GM12875 (cell line): ENCODE results near the gene AGO1.
"Not testable (repeated sequence)": the region's sequence is repeated elsewhere in the genome, so short reads cannot be mapped to it uniquely, and the experiment has no call there.

Experiments
- H3K4me3 ChIP-seq: one replicate; pipeline ENCODE4 v1.5.1; 2011; ENCODE audit warnings: low read depth, low read length, control low read depth
- TF ChIP-seq, protein P1 (sequence below): IDR thresholded peaks from 2 replicates; pipeline ENCODE4 v1.5.1; 2011; ENCODE audit warnings: low read depth, mild to moderate bottlenecking, control low read depth, inconsistent platforms, low read length, moderate library complexity, borderline replicate concordance; ENCODE audit not compliant: insufficient read depth

AGO1 gene

DNA sequence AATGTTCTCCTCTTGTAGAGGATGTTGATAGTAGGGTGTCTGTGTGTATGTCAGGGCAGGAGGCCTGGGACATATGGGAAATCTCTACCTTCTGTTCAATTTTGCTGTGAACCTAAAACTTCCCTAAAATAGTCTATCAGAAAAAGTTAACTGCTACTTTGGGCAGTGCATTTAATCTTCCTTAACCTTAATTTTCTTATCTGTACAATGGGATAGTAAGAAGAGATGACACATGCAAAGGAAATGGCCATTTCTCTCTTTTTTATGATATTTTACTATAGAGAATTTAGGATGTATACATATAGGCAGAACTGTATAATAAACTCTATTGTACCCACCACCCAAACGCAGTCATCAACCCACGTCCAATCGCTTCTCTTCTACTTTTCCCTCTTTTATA, 56.5 kb downstream of the AGO1 start:
- TF ChIP-seq, protein P1, sequence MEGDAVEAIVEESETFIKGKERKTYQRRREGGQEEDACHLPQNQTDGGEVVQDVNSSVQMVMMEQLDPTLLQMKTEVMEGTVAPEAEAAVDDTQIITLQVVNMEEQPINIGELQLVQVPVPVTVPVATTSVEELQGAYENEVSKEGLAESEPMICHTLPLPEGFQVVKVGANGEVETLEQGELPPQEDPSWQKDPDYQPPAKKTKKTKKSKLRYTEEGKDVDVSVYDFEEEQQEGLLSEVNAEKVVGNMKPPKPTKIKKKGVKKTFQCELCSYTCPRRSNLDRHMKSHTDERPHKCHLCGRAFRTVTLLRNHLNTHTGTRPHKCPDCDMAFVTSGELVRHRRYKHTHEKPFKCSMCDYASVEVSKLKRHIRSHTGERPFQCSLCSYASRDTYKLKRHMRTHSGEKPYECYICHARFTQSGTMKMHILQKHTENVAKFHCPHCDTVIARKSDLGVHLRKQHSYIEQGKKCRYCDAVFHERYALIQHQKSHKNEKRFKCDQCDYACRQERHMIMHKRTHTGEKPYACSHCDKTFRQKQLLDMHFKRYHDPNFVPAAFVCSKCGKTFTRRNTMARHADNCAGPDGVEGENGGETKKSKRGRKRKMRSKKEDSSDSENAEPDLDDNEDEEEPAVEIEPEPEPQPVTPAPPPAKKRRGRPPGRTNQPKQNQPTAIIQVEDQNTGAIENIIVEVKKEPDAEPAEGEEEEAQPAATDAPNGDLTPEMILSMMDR = no peak

DNA sequence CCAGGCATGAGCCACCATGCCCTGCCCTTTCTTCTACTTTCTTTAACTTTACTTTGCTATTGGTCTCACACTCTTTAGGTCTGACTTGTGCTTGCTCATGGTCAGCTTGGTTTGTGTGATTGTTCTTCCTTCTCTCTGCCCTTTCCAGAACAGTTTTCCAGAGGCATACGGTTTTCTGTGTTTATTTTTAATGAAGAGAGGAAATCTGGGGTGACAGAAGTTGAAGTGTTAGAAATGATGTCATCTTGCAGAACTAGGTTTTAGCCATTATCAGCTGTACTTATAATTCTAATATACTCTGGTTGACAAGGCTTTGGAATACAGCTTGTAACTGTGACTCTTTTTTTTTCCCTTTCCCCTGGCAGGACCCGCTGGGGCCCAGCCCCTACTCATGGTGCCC, 62.3 kb downstream of the AGO1 start:
- H3K4me3 ChIP-seq = no peak overlapping the region
- TF ChIP-seq, protein P1 = no peak

More for the DNA sequence above, 56.5 kb downstream of the AGO1 start:
- no peak overlapping the region for H3K4me3 ChIP-seq

DNA sequence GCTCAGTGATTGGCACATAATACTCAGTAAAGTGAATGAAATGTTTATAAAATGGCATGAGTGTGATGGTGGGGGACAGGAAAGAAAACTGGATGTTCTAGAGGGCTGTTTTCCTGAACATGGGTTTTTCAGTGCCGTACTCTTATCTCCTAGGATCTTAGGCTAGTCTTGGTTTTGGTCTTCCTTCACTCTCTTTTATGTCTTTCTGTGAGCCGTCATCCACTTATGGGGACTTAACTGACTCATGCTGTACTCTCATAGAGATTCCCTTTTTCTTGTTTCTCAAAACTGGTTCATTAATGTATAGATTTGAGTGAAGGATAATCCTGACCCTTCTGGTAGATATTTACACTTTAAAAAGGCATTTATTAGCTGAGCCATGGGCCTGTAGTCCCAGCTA, 64.5 kb downstream of the AGO1 start:
- TF ChIP-seq, protein P1 = no peak
- H3K4me3 ChIP-seq = no peak overlapping the region

DNA sequence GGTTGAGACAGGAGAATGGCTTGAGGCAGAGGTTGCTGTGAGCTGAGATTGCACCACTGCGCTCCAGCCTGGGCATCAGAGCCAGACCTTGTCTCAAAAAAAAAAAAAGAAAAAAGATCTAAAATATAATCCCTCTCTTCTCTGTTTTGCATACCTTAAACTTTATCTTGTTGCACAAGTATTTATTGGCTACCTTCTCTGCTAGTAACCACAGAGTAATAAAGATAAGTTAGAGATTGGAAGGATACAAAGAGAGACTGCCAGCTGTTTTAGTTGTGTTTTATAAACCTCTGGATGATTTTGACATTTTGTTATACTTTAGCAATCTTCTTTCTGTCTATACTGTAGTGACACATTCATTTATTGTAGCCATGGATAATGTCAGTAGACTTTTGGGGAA, 75.5 kb downstream of the AGO1 start:
- H3K4me3 ChIP-seq = no peak overlapping the region
- TF ChIP-seq, protein P1 = no peak

DNA sequence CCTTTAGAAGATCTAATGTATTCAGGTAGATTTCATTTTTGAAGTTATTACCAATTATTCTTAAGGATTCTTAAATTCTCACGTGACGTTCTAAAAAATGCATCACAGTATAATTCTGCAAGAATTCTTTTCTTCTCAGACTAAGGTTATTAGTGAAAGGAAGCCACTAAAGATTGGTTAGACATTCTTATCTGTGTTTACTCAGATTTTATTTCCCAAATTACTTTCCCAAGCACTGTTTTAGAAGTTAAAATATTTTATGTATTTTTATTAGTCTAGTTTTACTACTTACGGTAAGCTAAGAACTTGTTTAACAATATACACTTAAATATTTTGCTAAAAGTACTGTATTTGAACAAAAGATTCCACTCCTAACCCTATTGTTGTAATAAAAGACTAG, 76.3 kb downstream of the AGO1 start:
- no peak overlapping the region for H3K4me3 ChIP-seq
- TF ChIP-seq, protein P1 = no peak

DNA sequence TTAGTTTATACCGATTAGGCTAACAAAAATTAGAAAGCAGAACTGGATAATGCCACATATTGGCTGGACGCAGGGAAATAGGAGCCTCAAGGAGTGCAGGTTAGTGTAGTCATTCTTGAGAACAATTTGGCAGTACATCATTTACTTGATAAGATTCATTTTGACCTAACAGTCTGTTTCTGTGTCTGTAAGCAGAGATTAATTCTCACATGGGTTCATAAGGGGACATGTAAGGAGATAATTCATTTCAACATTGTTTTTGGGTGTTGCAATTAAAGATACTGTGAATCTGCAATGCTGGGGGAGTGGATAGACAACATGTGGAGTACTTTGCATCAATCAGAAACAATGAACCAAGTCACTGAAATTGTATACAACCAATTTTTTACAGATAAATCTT, 79.9 kb downstream of the AGO1 start:
- TF ChIP-seq, protein P1 = no peak
- H3K4me3 ChIP-seq = no peak overlapping the region

DNA sequence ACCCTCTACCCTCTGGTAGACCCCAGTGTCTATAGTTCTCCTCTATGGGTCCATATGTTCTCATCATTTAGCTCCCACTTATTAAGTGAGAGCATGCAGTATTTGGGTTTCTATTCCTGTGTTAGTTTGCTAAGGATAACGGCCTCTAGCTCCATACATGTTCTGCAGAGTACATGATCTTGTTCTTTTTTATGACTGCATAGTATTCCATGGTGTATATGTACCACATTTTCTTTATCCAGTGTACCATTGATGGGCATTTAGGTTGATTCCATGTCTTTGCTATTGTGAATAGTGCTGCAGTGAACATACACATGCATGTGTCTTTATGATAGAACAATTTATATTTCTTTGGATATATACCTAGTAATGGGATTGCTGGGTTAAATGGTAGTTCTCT, 81.3 kb downstream of the AGO1 start:
- not testable (repeated sequence) for H3K4me3 ChIP-seq

DNA sequence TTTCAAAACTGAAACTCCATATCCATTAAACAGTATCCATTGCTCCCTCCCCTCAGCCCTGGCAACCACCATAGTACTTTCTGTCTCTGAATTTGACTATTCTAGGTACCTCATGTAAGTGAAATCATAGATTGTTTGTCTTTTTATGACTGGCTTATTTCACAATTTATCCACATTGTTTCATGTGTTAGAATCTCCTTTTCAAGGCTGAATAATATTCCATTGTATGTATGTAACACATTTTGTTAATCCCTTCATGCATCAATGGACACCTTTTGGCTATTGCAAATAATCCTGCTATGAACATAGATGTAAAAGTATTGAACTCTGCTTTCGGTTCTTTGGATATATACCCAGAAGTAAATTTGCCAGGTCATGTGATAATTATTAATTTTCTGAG, 85.4 kb downstream of the AGO1 start:
- H3K4me3 ChIP-seq = no peak overlapping the region

More for the DNA sequence above, 85.4 kb downstream of the AGO1 start:
- TF ChIP-seq, protein P1 = no peak
